Mucosa of descending colon (tissue), 3 donors: ENCODE results near the gene LKAAEAR1. TPM values are rescaled to one million over a fixed set of nuclear protein-coding genes. Genes with fewer than 3 reads are reported as not detected.
"Not testable (repeated sequence)": the region's sequence is repeated elsewhere in the genome, so short reads cannot be mapped to it uniquely, and the experiment has no call there.

Experiments used
- ATAC-seq: fragments of 200-7000 bp; cut with Tn5 transposase; one replicate; pipeline ENCODE4 v1.9.1; 2020; ENCODE audit warnings: mild to moderate bottlenecking, moderate library complexity
- DNase-seq, 3 donors: peaks; one replicate each; pipeline ENCODE4 v3.0.0-alpha.2; 2020
- H3K36me3 ChIP-seq: fragments of 200-600 bp; one replicate; pipeline ENCODE4 v1.8.0; 2021; ENCODE audit warnings: low read depth, mild to moderate bottlenecking
- H3K4me1 ChIP-seq: fragments of 200-600 bp; one replicate; pipeline ENCODE4 v1.8.0; 2021; ENCODE audit warnings: low read depth, mild to moderate bottlenecking
- H3K4me3 ChIP-seq: fragments of 200-600 bp; one replicate; pipeline ENCODE4 v1.8.0; 2021; ENCODE audit warnings: mild to moderate bottlenecking
- H3K9me3 ChIP-seq: fragments of 200-600 bp; one replicate; pipeline ENCODE4 v1.8.0; 2021; ENCODE audit warnings: mild to moderate bottlenecking
- intact Hi-C, 2 donors: fragments of 100-400 bp; cut with DNase I in 1 of 2; cut with micrococcal nuclease in 1 of 2; formaldehyde crosslinking; loops; one replicate each; pipeline versions ENCODE4 v1.11.0 to v1.11.1; 2022; cut with DNase I, micrococcal nuclease
- total RNA-seq, 3 donors: library from RNA; stranded (reverse); fragmentation: NEBNext Ultra II Directional in 2 of 3; extraction: Animal tissue kit (Norgen Biotek cat#: 25700) in 2 of 3; gene quantifications; one replicate each; pipeline versions ENCODE4 v1.2.1 to v1.2.4, GENCODE V29; 2021 to 2023
- TF ChIP-seq, protein P1 (sequence below): fragments of 200-600 bp; IDR thresholded peaks from one replicate; pipeline ENCODE4 v1.8.0; 2022; ENCODE audit warnings: antibody characterized with exemption, mild to moderate bottlenecking
- donor health status: DM: no; HTN: no; CAD: no; lungs with moderate emphysema.
- donor health status: DM: no; HTN: no; CAD: no.
- donor health status: DM: no; HTN: yes; CAD: no.

LKAAEAR1 gene
- total RNA-seq, 3 donors from 2014 or later, result not detected

DNA sequence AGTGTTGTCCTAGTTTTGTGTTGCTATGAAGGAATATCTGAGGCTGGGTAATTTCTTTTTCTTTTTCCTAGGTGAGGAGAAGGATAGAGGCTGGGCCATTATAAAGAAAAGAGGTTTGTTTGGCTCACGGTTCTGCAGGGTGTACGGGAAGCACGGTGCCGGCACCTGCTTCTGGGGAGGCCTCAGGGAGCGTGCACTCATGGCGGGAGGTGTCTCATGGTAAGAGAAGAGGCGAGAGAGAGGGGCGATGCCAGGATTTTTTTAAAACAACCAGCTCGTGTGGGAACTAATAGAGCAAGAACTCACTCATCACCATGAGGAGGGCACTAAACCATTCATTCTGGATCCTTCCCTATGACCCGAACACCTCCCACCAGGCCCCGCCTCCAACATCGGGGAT lies 37.4 kb upstream of the LKAAEAR1 start:
- ATAC-seq (no peak), DNase-seq (peak in 1 of 3 donors; percentile 27)
- H3K9me3 ChIP-seq, result no peaks in the 10 kb centered on the region
- intact Hi-C loops, result no loop called here
- H3K4me1 ChIP-seq, result no peaks in the 10 kb centered on the region
- no peak overlapping the region for H3K4me3 ChIP-seq
- no peaks in the 10 kb centered on the region for H3K36me3 ChIP-seq
- TF ChIP-seq, protein P1, sequence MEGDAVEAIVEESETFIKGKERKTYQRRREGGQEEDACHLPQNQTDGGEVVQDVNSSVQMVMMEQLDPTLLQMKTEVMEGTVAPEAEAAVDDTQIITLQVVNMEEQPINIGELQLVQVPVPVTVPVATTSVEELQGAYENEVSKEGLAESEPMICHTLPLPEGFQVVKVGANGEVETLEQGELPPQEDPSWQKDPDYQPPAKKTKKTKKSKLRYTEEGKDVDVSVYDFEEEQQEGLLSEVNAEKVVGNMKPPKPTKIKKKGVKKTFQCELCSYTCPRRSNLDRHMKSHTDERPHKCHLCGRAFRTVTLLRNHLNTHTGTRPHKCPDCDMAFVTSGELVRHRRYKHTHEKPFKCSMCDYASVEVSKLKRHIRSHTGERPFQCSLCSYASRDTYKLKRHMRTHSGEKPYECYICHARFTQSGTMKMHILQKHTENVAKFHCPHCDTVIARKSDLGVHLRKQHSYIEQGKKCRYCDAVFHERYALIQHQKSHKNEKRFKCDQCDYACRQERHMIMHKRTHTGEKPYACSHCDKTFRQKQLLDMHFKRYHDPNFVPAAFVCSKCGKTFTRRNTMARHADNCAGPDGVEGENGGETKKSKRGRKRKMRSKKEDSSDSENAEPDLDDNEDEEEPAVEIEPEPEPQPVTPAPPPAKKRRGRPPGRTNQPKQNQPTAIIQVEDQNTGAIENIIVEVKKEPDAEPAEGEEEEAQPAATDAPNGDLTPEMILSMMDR, result no peak

DNA sequence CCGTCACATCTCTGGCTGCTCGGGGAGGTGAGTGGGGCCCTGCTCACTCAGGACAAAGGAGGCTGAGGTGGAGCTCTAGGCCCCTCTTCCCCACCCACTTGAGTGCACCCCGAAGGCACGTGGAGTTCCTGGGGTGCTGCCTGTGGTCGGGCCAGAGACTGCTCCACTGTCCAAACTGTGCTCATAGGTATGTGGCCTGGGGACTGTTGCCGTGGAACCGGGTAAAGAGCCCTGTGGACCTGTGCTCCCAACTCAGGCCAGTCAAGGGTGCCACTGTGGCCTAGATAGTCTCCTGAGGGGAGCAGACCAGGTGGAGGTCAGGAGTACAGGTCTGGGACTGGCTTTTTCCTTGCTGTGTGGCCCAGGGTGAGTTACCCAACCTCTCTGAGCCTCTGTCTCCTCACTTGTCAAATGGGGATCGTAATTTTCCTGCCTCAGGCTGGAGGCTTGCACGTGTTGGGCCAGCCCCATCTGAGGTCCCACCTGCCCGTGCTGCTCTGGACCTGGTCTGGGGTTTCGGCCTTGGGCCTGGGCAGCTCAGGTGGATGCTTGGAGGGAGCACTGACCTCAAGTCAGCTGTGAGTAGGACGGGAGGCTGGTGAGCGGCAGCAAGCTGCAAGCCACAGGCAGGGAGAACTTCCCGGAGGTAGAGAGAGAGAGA lies 35.6 kb upstream of the LKAAEAR1 start:
- intact Hi-C loops, result no loop called here
- H3K4me1 ChIP-seq, result no peaks in the 10 kb centered on the region
- H3K4me3 ChIP-seq, result no peak overlapping the region
- TF ChIP-seq, protein P1, result no peak
- H3K9me3 ChIP-seq, result no peaks in the 10 kb centered on the region
- no peaks in the 10 kb centered on the region for H3K36me3 ChIP-seq
- ATAC-seq (no peak), DNase-seq (no peak)

DNA sequence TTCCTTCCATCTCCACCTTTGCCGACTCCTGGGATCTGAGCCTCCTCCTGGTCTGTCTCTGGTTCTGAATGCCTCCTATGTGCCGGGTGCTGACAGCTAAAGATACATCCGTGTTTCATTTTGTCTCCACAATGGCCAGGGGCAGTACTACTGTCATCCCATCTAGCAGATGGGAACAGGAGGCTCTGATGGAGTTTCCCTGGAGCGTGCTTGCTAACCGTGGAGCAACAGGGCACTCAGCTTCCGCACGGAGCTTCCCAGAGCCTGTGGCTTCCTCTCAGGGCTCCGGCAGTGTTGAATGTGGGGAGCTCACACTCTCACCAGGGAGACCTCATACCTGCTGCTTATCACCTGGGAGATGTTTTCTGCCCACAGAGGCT lies 35.1 kb upstream of the LKAAEAR1 start:
- DNase-seq (no peak), ATAC-seq (no peak)
- TF ChIP-seq, protein P1, result no peak
- H3K36me3 ChIP-seq, result no peaks in the 10 kb centered on the region
- no peak overlapping the region for H3K4me3 ChIP-seq
- intact Hi-C loops, result no loop called here
- no peaks in the 10 kb centered on the region for H3K9me3 ChIP-seq
- no peaks in the 10 kb centered on the region for H3K4me1 ChIP-seq

DNA sequence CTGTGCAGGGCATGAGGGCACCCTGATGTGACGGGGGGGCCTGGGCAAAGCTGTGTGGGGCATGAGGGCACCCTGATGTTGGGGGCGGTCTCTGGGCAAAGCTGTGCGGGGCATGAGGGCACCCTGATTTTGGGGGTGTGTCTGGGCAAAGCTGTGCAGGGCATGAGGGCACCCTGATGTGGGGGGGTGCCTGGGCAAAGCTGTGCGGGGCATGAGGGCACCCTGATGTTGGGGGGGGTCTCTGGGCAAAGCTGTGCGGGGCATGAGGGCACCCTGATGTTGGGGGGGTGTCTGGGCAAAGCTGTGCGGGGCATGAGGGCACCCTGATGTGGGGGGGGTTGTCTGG lies 33.2 kb upstream of the LKAAEAR1 start:
- H3K4me3 ChIP-seq, DNase-seq, H3K36me3 ChIP-seq, ATAC-seq, H3K4me1 ChIP-seq, intact Hi-C loops, H3K9me3 ChIP-seq: not testable (repeated sequence)

DNA sequence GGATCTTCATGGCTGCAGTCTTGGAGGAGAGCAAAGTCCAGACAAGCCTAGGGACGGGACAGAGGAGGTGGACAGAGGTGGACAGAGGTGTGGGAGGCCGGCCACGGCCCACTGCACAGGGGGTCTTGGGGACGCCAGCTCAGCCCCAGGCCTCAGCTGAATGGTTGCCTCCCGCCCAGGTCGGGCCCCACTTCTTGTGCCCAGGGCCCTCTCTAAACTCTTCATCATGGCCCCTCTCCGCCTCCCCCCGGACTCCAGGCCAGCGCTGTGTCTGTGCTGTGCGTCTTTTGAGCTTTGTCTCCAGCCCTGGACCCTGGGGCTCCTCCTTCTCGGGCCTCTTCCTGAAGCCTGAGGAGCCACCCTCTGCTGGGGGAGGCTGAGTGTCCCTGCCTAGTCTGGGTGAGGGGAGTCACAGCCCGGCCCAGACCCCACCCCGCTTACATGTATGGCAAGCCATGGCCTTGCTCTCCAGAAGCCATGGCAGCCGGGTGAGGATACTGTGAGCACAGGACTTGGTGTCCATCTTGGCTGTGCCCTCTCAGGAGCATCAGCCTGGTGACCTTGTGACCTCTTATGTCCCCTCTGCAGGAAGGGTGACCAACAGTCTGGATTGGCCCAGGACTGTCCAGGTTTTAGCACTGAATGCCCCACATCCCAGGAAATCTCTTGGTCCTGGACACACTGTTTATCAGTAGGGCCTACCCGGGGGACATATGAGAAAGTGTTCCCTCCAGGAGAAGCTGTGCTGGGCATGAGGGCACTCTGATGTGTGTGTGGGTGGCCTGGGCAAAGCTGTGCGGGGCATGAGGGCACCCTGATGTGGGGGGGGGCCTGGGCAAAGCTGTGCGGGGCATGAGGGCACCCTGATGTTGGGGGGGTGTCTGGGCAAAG lies 32.6 kb upstream of the LKAAEAR1 start:
- no peaks in the 10 kb centered on the region for H3K36me3 ChIP-seq
- TF ChIP-seq, protein P1, result no peak
- no peak overlapping the region for H3K4me3 ChIP-seq
- no peaks in the 10 kb centered on the region for H3K9me3 ChIP-seq
- no peaks in the 10 kb centered on the region for H3K4me1 ChIP-seq
- intact Hi-C loops, result no loop called here
- DNase-seq, result no peak
- ATAC-seq, result no peak

DNA sequence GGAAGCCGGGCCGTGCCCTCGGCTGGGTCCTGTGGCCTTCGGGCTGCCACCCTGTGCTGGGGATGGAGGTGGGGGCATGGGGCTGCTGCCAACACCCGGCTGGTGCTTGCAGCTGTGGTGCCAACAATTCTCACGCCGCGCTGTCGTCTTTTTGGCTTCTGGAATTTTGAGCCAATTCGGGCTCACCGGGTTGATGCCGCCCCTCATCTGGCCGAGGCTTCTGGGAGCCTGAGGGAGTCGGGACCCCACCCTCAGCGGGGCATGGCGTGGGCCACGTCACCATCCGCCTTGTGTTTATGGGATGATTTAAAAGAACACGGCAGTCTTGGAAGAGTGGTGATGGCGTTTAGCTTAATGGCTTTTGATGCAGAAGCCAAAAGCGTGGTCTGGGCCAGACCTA lies 31.8 kb upstream of the LKAAEAR1 start:
- TF ChIP-seq, protein P1, result no peak
- DNase-seq (no peak), ATAC-seq (no peak)
- Histone ChIP-seq H3K36me3 (no peaks in the 10 kb centered on the region), H3K4me3 (no peak overlapping the region), H3K9me3 (no peaks in the 10 kb centered on the region), H3K4me1 (no peaks in the 10 kb centered on the region)
- intact Hi-C loops, result no loop called here
